Kidney epithelial cell (primary cell): ENCODE measurements around the gene SCAMP4. TPM values are rescaled to one million over a fixed set of nuclear protein-coding genes. Genes with fewer than 3 reads are reported as not detected.

Source experiments
- DNase-seq: peaks from one replicate; pipeline ENCODE4 v3.0.0-alpha.2; 2010; ENCODE audit warnings: low read depth
- H3K27me3 ChIP-seq: 2 replicates; pipeline ENCODE4 v1.6.0; 2011; ENCODE audit warnings: low read length; ENCODE audit not compliant: control insufficient read depth, insufficient read depth
- H3K36me3 ChIP-seq: 2 replicates; pipeline ENCODE4 v1.5.1; 2011; ENCODE audit warnings: low read length; ENCODE audit not compliant: control insufficient read depth, insufficient read depth
- H3K4me3 ChIP-seq: 2 replicates; pipeline ENCODE4 v1.5.1; 2011; ENCODE audit warnings: low read depth, mild to moderate bottlenecking, control low read depth, low read length
- total RNA-seq: library from RNA; depleted of rRNA; stranded (reverse); fragments of >200 nt; gene quantifications from 2 replicates; pipeline ENCODE4 v1.2.3, GENCODE V29; 2015
- TF ChIP-seq, protein P1 (sequence below): IDR thresholded peaks from 2 replicates; pipeline ENCODE4 v1.5.1; 2011; ENCODE audit warnings: mild to moderate bottlenecking, moderate library complexity, low read length, control low read depth, inconsistent platforms; ENCODE audit not compliant: insufficient read depth, poor library complexity, severe bottlenecking

SCAMP4 gene
- total RNA-seq, 1 donor from 2014 or later = 178 TPM

DNA sequence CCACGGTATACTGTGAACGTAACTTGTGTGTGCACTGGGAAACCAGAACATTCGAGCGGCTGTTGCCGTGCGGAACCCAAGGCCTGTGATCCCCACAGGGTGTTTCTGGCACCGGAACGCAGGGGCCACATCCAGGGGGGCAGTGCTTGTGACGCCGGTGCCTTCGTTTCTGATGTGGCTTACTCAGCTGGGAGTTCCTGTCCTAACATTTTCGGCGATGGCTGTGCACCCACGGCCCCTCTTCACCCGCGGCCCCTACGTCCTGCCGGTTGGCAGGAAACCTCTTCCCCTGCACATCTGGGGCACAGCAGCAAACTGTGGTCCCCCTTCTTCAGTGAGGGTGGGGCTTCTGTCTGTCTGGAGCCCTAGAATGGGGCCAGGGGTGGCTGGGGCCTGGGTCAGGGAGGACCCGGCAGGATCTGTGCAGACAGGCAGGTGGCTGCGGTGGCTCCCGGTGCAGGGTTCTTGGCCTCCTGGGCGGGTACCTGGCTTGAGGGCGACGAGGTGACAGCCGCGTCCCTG is 61.9 kb downstream of the SCAMP4 start:
- Histone ChIP-seq H3K4me3 (no peak overlapping the region), H3K27me3 (no peaks in the 10 kb centered on the region), H3K36me3 (no peaks in the 10 kb centered on the region)
- no peak for DNase-seq
- TF ChIP-seq, protein P1, sequence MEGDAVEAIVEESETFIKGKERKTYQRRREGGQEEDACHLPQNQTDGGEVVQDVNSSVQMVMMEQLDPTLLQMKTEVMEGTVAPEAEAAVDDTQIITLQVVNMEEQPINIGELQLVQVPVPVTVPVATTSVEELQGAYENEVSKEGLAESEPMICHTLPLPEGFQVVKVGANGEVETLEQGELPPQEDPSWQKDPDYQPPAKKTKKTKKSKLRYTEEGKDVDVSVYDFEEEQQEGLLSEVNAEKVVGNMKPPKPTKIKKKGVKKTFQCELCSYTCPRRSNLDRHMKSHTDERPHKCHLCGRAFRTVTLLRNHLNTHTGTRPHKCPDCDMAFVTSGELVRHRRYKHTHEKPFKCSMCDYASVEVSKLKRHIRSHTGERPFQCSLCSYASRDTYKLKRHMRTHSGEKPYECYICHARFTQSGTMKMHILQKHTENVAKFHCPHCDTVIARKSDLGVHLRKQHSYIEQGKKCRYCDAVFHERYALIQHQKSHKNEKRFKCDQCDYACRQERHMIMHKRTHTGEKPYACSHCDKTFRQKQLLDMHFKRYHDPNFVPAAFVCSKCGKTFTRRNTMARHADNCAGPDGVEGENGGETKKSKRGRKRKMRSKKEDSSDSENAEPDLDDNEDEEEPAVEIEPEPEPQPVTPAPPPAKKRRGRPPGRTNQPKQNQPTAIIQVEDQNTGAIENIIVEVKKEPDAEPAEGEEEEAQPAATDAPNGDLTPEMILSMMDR = no peak

DNA sequence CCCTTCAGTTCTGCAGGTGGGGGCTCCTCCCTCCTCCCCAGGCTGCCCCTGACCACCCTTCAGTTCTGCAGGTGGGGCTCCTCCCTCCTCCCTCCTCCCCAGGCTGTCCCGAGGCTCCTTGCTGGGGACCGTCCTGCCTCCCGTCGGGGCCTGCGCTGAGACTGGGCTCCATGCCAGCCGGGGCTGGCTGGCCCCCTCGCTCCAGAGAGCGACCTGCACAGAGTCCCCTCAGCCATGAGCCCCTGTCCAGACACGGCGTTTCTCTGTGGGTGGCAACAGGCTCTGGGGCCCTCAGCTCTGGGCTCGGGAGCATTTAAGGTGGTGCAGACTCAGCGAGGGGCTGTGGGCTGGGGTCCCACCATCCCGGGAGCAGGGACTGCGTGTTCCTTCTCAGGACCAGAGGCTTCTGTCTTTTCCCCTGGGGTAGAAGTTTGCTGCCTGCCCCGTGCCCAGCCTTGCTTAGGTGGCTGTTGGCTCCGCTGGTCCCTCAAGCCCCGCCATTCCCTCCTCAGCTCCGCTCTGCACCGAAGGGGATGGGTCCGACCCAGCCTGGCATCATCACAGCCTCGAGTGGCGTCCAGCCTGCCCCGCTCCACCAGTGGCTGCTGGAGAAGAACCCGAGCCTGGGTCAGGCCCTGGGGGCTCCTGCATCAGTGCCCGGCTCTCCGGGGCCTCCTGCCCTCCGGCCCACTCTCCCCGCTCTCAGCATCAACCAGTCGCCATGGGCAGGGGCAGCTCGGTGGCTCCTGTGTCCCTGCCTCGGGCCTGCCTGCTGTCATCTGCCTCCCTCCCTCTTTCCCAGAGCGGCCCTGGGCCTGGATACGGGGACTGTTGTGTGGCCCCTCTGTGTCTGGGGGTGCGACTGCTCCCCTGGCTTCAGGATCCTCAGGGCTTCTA is 63.3 kb downstream of the SCAMP4 start:
- Histone ChIP-seq H3K36me3 (peaks cover 2% of the 10 kb centered on the region), H3K4me3 (no peak overlapping the region)
- no peak for DNase-seq

DNA sequence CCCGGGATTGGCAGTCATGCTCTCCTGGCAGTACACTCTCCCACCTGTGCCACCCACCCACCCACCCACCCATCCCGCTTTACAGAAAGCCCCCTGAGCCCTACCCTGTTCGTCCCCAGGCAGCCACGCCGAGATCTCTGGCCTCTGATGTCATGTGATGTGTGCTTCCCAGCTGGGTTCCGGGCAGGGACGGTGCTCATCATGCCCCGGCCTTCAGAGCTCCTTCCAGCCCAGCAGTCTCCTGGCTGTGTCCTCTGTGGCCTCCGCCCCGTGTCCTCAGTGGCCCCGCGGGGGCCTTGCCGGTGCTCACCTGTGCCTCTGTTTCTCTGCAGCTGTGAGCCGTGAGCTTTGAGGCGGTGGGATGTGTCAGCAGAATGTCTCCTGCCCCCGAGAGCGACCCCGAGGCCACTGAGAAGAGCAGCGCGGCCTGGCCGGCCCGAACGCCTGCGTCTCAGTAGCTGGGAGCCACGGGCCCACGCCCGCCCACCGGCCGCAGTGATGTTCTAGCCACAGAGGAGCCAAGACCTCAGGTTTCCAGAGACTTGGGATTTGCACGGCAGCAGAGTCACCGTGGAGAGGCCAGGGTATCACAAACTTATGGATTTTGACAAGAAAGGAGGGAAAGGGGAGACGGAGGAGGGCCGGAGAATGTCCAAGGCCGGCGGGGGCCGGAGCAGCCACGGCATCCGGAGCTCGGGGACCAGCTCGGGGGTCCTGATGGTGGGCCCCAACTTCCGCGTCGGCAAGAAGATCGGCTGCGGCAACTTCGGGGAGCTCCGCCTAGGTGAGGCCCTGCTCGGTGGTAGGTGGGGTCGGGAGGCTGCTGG is 64.2 kb downstream of the SCAMP4 start:
- TF ChIP-seq, protein P1 = no peak
- no peaks in the 10 kb centered on the region for H3K27me3 ChIP-seq
- DNase-seq = no peak
- H3K4me3 ChIP-seq = no peak overlapping the region
- H3K36me3 ChIP-seq = peaks cover 2% of the 10 kb centered on the region

More for the DNA sequence above, 63.3 kb downstream of the SCAMP4 start:
- TF ChIP-seq, protein P1 = no peak
- H3K27me3 ChIP-seq = no peaks in the 10 kb centered on the region

DNA sequence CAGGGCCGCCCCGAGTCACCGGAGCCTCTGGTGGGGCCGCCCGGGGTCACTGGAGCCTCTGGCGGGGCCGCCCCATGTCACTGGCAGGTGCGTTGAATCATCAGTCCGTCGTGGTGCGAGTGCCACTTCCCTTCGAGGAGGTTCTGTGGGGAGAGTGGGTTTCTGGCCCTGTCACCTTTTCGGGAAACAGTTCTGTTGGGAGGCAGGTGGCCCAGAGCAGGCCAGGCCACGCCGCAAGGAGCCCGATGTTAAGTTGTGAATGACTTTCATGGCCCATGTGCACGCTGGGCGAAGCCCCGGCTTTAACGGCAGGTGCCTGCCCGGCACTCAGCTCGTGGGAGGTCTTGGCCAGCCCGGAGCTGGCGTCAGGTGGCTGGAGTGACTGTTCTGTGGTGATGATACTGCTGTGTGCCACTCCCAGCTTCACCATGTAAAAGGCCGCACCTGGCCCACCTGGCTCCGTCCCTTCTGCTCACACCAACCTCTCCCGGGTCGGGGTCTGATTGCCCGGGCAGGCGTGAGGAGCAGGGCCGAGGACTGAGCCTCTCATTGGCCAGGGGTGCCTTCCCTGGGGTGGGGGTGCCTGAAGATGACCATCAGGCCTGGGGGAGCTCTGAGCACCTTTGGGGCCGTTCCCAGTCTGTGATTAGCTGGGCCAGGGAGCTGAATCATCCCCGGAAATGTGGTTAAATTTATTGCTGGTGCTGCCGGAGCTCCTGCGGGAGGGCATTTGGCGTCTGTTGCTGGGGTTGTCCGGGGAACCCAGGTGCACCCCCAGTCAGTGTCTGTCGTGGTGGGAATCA is 65.0 kb downstream of the SCAMP4 start:
- TF ChIP-seq, protein P1 = no peak
- H3K27me3 ChIP-seq = no peaks in the 10 kb centered on the region
- H3K36me3 ChIP-seq = peaks cover 2% of the 10 kb centered on the region
- no peak for DNase-seq
- H3K4me3 ChIP-seq = no peak overlapping the region

DNA sequence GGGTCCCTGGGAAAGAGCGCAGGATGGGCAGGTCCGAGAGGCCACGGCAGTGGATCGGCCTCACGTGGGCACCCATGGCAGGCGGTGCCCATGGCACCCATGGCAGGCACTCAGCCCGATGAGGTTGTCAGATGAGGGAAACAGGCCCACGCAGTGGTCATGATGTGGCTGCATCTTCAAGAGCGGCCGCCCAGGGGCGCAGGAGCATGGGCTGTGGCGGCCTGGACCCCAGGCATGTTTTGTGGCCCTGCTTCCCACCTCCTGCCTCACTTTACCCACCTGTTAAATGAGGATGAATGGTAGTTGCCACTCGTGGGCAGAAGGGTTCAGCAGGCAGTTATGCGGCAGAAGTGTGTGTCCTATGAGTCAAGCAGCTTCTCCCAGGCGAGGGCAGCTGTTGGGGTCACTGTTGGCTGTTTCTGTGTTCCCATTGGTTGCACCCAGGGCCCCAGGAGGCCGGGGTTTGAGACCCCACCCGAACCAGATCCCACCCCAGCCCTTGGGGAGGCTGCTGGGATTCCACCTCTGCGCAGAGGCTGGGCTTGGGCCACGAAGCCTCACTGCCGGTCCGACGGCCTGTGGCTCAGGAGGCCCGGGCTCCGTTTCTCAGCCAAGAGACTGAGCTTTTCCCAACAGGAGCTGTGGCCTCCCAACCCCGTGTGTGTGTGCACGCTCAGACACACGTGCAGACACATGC is 65.8 kb downstream of the SCAMP4 start:
- Histone ChIP-seq H3K36me3 (peaks cover 3% of the 10 kb centered on the region), H3K27me3 (no peaks in the 10 kb centered on the region)
- TF ChIP-seq, protein P1 = no peak

More for the DNA sequence above, 65.8 kb downstream of the SCAMP4 start:
- no peak for DNase-seq
- H3K4me3 ChIP-seq = no peak overlapping the region
